Breast epithelium (tissue), 4 donors: ENCODE data around the gene ZPR1. TPM values are rescaled to one million over a fixed set of nuclear protein-coding genes. Genes with fewer than 3 reads are reported as not detected.

Source experiments
- DNase-seq, 2 donors: peaks; one replicate each; pipeline ENCODE4 v3.0.0-alpha.2; 2019; ENCODE audit warnings: low spot score in 2 of 2
- H3K27ac ChIP-seq, 2 donors: fragments of 200-600 bp; sonication (generic) in 1 of 2; one replicate each; pipeline ENCODE4 v1.5.1; 2016 to 2019; ENCODE audit warnings: mild to moderate bottlenecking in 1 of 2
- H3K27me3 ChIP-seq, 2 donors: fragments of 200-600 bp; sonication (generic) in 1 of 2; one replicate each; pipeline versions ENCODE4 v1.5.1 to v1.6.0; 2017 to 2019; ENCODE audit warnings: control low read depth in 1 of 2, mild to moderate bottlenecking in 1 of 2
- H3K36me3 ChIP-seq: fragments of 200-600 bp; one replicate; pipeline ENCODE4 v1.5.1; 2019
- H3K4me1 ChIP-seq, 2 donors: fragments of 200-600 bp; sonication (generic); one replicate each; pipeline ENCODE4 v1.5.1; 2016 to 2019; ENCODE audit warnings: control low read depth in 1 of 2
- H3K4me3 ChIP-seq, 3 donors: fragments of 200-600 bp; sonication (generic); 1 replicate in 2 of 3; 2 replicates in 1 of 3; pipeline ENCODE4 v1.5.1; 2016 to 2019; ENCODE audit warnings: mild to moderate bottlenecking in 3 of 3, moderate library complexity in 2 of 3
- H3K9me3 ChIP-seq, 2 donors: fragments of 200-600 bp; sonication (generic) in 1 of 2; one replicate each; pipeline ENCODE4 v1.5.1; 2016 to 2019; ENCODE audit warnings: control low read depth in 1 of 2
- POLR2A ChIP-seq: fragments of 450-650 bp; IDR thresholded peaks from one replicate; pipeline ENCODE4 v1.6.1; 2016; ENCODE audit warnings: antibody characterized with exemption, mild to moderate bottlenecking, moderate library complexity
- POLR2AphosphoS5 ChIP-seq, 3 donors: sonication (generic); formaldehyde crosslinking; IDR thresholded peaks; one replicate each; pipeline ENCODE4 v1.6.1; 2017; ENCODE audit warnings: antibody characterized with exemption in 3 of 3
- intact Hi-C: fragments of 100-400 bp; cut with DNase I; formaldehyde crosslinking; loops from one replicate; pipeline ENCODE4 v1.15.1; 2023; ENCODE audit warnings: low total_unique reads
- total RNA-seq, 3 donors: library from RNA; depleted of rRNA; stranded (reverse); fragments of >200 nt; gene quantifications; one replicate each; pipeline ENCODE4 v1.1.0, GENCODE V29; 2016
- TF ChIP-seq, protein P1 (sequence below), 3 donors: fragments of 450-650 bp; IDR thresholded peaks; one replicate each; pipeline ENCODE4 v1.5.1; 2016 to 2017; ENCODE audit warnings: antibody characterized with exemption in 3 of 3, mild to moderate bottlenecking in 3 of 3, moderate library complexity in 3 of 3

Gene ZPR1
- total RNA-seq, 3 donors from 2014 or later: 29.4 to 38.7 (median 34.7) TPM

DNA sequence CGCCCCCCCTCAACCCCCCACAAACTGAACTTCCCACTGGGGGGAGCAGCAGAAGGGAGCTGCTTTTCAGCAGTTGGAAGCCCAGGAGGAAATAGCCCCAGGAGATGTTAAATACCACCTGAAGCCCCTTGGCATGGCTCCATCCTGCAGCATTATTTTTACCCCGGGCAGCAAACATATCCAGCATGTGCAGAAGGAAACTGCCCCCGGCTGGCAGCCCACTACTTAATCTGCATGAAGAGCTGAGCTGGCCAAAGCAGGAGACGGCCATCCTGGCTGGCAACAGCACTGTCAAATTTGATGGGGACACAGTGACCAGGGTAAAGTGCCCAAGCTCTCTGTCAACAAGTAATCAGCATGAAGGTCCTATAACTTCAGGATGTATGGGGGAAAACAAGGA lies 47.1 kb downstream of the ZPR1 start:
- Histone ChIP-seq H3K9me3 (no peaks in the 10 kb centered on the region), H3K27me3 (no peaks in the 10 kb centered on the region), H3K4me1 (no peaks in the 10 kb centered on the region), H3K36me3 (no peaks in the 10 kb centered on the region), H3K4me3 (no peak overlapping the region), H3K27ac (no peak overlapping the region)
- intact Hi-C loops: no loop called here
- no peak for DNase-seq
- TF ChIP-seq POLR2AphosphoS5 (IDR thresholded peaks at IDR 0.05) (no peak), POLR2A (no peak)
- TF ChIP-seq, protein P1, sequence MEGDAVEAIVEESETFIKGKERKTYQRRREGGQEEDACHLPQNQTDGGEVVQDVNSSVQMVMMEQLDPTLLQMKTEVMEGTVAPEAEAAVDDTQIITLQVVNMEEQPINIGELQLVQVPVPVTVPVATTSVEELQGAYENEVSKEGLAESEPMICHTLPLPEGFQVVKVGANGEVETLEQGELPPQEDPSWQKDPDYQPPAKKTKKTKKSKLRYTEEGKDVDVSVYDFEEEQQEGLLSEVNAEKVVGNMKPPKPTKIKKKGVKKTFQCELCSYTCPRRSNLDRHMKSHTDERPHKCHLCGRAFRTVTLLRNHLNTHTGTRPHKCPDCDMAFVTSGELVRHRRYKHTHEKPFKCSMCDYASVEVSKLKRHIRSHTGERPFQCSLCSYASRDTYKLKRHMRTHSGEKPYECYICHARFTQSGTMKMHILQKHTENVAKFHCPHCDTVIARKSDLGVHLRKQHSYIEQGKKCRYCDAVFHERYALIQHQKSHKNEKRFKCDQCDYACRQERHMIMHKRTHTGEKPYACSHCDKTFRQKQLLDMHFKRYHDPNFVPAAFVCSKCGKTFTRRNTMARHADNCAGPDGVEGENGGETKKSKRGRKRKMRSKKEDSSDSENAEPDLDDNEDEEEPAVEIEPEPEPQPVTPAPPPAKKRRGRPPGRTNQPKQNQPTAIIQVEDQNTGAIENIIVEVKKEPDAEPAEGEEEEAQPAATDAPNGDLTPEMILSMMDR (IDR thresholded peaks at IDR 0.05): no peak

DNA sequence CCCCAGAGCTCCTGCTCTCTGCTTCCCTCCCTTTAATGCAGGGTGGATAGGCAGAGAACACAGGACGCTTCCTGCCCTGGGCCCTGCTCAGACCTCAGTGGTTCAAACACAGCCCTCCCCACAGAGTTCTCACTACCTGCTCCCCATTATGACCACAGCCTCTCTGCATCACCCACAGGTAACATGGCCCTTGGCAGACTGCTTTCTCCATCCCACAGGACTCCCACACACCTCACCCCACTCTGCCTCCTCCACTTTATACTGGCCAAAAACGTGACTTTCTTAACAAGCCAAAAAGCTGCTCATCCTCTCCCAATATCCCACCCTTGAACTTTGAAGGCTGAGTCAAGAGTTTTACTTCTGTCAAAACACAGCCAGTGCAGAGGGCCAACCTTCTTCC lies 48.8 kb downstream of the ZPR1 start:
- TF ChIP-seq POLR2AphosphoS5 (IDR thresholded peaks at IDR 0.05) (no peak), POLR2A (no peak)
- TF ChIP-seq, protein P1 (IDR thresholded peaks at IDR 0.05): no peak
- Histone ChIP-seq H3K27me3 (no peaks in the 10 kb centered on the region), H3K4me1 (no peaks in the 10 kb centered on the region), H3K27ac (no peak overlapping the region), H3K9me3 (no peaks in the 10 kb centered on the region), H3K36me3 (no peaks in the 10 kb centered on the region), H3K4me3 (no peak overlapping the region)
- DNase-seq: no peak
- intact Hi-C loops: no loop called here

DNA sequence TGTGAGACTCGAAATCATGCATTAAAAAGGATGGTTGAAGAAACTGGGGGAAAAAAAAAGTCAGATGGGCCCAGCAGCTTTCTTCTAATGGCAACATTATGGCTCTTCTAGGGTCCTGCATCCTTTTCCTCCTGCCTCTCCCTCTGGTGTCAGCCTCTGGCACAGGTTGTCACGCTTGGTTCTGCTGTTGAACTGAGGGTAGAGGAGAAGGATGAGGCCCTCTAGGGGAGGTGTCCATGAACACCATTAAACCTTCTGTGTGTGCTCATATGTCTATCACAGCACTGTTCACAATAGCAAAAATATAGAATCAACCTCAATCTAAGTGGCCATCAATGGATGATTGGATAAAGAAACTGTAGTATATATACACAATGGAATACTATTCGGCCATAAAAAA lies 51.1 kb downstream of the ZPR1 start:
- intact Hi-C loops: no loop called here
- Histone ChIP-seq H3K9me3 (no peaks in the 10 kb centered on the region), H3K27me3 (no peaks in the 10 kb centered on the region), H3K4me1 (no peaks in the 10 kb centered on the region), H3K4me3 (no peak overlapping the region), H3K27ac (no peak overlapping the region), H3K36me3 (no peaks in the 10 kb centered on the region)
- DNase-seq: no peak
- TF ChIP-seq, protein P1 (IDR thresholded peaks at IDR 0.05): no peak
- TF ChIP-seq POLR2AphosphoS5 (IDR thresholded peaks at IDR 0.05): no peak
- TF ChIP-seq POLR2A: no peak

DNA sequence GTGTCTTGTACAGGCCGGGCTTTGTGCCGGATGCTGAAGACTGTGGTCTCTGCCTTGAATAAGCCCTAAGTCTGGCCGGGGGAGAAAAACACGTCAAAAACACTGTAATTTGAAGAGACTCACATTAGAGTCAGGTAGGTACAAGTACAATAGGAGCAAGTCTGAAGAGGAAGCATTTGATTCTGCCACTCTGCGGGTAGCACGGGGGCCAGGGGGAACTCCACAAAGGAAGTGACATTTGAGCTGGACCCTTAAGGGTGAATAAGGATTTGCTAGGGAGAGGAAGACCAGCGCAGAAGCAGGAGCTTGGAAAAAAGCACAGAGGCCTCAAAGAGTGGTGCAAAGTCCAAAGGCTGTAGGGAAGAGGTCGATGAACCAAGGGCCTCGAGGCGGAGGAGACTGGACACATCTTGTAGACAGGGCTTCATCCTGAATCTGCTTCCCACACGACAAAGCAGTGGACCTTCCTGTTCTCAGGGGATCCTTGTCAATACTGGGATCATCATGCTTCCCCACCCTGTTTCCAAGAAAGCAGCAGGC lies 53.8 kb downstream of the ZPR1 start:
- Histone ChIP-seq H3K27me3 (no peaks in the 10 kb centered on the region), H3K36me3 (no peaks in the 10 kb centered on the region), H3K4me3 (no peak overlapping the region), H3K4me1 (no peaks in the 10 kb centered on the region), H3K27ac (no peak overlapping the region), H3K9me3 (no peaks in the 10 kb centered on the region)
- DNase-seq: peak in 1 of 2 donors; percentile 17
- intact Hi-C loops: no loop called here
- TF ChIP-seq, protein P1 (IDR thresholded peaks at IDR 0.05): no peak
- TF ChIP-seq POLR2A (no peak), POLR2AphosphoS5 (IDR thresholded peaks at IDR 0.05) (no peak)

DNA sequence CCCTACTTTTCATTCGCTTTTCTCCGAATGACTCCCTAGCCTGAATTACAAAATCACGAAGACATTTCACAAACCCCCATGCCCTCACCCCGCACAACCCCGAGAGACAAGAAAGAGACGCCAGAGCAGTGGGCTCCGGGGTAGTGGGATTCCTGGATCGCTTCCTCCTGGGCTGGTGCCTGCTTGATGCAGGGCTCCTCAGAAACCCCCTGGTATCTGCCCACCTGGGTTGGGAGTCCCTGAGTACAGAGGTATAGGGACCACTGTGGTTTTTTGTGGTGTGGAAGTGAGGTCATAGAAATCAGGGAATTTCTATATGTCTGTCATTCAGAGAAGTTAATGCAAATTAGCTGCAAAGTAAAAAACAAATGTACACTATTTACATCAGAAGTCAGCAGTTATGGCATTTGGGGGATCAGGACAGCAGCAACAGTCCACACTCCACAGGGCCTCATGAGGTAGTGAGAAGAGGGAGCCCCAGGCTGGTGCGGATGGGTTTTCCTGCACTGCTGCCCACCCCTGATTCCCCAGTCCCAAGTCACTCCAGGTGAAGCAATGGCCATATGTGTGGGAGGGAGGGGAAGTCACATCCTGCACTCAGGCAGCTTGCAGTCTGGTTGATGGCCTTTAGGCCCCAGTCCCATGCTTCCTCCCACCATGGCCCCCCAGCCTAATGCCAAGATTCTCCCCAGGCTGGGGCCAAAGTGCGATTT lies 54.6 kb downstream of the ZPR1 start:
- intact Hi-C loops: no loop called here
- H3K4me3 ChIP-seq: no peak overlapping the region
- TF ChIP-seq POLR2A (no peak), POLR2AphosphoS5 (IDR thresholded peaks at IDR 0.05) (no peak)
- TF ChIP-seq, protein P1 (IDR thresholded peaks at IDR 0.05): no peak
- DNase-seq: no peak
- H3K27ac ChIP-seq: no peak overlapping the region
- no peaks in the 10 kb centered on the region for H3K4me1 ChIP-seq
- H3K27me3 ChIP-seq: no peaks in the 10 kb centered on the region
- no peaks in the 10 kb centered on the region for H3K9me3 ChIP-seq
- H3K36me3 ChIP-seq: no peaks in the 10 kb centered on the region
